Stromal cell of bone marrow (primary cell): ENCODE measurements around the gene KCNN3.

Experiments used
- DNase-seq: peaks from one replicate; pipeline ENCODE4 v3.0.0-alpha.2; 2012; ENCODE audit warnings: low read depth

KCNN3 gene

DNA sequence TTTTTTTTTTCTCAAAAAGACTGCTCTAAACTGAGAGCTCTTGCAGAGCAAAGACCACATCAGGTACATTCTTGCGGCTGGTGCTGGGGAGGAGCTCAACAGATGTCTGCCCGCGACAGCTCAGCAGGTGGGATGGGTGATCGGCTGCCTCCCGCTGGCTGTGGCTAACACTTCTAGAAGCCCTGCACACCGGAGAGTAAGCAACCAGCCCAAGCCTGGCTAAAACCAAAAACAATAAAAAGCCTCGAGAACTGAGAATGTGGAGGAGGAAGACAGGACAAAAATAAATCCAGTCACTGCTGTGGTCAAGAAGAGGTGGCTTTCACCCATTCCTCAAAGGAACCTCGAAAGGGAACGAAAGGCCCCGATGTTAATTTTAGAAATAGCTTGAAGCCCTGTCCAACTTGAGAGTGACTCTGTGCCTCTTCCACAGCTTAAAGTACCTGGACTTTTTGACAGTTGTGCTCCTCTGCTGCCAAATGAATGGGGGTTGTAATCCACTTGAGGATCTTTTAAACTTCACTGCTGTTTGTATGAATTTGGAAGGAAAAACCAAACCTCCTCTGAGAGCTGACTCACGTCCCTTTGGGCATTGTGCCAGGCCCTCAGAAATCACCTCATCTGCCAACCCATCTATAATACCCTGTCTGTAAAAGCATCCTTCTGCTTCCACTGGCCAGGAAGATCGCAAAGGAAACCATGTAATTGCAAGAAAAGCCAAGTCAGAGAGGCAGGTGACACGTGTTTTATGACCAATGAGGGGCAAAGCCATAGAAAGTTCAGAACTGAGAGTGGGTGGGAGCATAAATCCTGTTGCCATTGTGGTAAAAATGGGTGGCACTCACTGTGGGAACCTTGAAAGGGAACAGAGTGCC, 78.6 kb downstream of the KCNN3 start:
- peak; percentile 36 for DNase-seq

- no peak for DNase-seq
These were observed 81.2 kb downstream of the KCNN3 start for GRCh38 chr1:154788886-154789285.

GRCh38 chr1:154788110-154788870, 81.8 kb downstream of the KCNN3 start:
- DNase-seq: no peak

GRCh38 chr1:154786804-154787570, 83.1 kb downstream of the KCNN3 start:
- no peak for DNase-seq

GRCh38 chr1:154784924-154785531, 85.1 kb downstream of the KCNN3 start:
- no peak for DNase-seq

DNA sequence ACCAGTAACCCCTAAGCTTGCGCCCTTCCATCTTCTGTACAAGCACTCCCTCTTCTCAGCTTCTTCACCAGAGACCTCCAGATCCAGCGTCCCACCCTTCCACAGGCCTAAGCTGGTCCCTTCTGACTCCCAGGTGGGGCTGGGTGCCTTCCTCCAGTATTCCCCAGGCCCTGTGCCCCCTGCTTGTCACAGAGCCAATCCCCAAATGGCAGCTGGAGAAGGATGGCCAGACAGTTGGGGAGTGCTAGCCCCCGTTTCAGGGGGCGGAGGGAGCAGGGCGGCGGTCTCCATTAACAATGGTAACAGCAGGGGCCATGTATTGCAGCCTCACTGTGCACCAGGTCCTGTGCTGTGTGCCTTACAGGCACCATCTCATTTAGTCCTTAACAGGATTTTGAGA, 85.7 kb downstream of the KCNN3 start:
- DNase-seq: no peak

DNA sequence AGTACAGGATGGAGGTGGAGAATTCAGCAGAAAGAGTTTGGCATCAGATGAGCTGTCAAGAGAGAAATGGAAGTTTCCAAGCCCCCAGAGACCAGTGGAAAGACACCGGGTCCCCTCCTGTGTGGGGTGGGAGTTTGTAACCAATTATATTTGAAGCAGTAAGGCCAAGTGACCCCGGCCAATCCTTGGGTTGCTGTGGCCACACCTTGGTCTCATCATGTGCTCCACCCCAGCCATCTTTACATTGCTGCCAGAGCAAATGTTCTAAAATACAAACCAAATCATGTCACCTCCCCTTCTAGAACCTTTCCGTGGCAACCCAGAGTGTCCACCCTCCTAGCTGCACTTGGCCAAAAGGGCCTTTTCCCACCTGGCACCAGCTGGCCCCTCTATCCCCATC, 86.1 kb downstream of the KCNN3 start:
- no peak for DNase-seq

GRCh38 chr1:154780541-154780940, 89.5 kb downstream of the KCNN3 start:
- DNase-seq: no peak

GRCh38 chr1:154779551-154780189, 90.4 kb downstream of the KCNN3 start:
- DNase-seq: no peak

DNA sequence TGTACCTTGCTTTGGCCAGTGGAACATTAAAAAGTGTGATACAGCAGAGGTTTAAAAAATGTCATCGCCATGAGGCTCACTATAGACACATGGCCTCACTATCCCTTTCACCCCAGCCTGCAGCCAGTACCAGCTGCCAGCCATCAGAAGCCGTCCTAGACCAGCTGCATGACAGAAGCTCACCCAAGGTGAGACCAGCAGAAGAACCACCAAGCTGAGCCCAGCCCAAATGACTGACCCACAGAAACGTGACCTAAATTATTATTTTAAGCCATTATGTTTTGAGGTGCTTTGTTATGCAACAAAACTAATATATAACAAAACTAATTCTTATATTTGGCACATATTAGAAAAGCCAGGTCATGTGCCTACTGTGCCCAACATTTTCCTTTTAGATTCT, 91.1 kb downstream of the KCNN3 start:
- DNase-seq: no peak

- no peak for DNase-seq
These were observed 91.8 kb downstream of the KCNN3 start for GRCh38 chr1:154778275-154778674.

DNA sequence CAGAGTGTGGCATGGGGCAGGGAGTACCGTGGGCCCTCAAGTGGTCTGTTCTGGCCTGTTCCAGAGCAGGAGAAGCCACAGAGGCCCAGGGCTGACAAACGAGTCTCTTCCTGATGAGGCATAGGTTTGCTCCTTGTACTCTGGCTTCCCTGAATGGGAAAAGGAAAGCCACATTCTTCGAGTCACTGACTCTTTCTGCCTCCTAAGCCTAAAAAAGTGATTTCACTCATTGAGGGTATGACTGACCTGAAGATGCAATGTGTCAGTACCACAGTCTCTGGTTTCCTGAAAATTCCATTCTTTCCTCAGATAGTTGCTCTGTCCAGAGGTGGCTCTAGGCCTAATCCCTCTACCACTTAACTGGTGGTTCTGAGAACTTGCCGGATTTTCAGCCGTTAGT, 92.3 kb downstream of the KCNN3 start:
- DNase-seq: no peak

- DNase-seq: no peak
These were observed 92.9 kb downstream of the KCNN3 start for GRCh38 chr1:154777154-154777553.

DNA sequence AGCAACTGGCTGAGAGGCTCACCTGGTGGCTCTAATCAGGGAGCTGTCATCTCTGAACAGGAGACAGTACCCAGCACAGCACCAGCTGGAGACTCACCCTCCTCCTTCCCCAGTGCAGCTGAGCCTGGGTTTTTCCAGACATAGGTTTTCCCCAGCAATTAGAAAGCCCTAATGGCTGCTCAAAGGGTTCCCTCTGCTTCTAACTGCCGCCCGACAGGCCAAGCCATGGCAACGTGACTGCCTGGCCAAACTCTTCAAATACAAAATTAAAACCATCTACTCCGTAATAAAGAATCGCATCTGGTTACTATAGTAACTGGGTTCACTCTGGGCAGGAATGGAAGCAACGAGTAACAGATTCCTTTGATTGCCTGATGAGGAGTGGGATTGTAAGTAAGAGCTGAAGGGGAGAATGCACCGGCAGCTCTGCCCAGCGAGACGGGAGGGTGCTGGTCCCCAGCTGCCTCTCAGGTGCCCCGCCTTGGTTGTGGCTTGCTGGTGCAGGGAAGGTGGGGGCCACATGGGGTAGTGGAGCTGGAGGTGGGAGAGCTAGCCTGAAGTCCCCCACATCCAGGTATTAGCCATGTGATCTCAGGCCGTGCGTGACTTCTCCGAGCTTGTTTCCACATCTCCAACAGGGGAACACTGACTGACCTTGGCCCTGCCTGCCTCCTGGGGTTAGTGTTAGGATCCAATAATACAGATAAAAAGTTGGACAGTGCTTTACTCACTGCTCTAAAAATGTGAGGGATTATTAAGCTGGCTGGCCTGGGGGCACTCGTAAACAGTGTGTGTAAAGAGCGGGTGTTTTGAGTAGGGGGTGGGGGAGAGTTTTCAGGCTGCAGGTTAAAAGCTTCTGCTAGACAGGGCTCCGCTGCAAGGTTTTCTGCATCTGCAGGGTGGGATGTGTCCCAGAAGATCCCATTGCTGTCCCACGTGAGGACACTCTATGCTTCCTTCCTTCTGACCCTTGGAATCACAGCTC, 94.2 kb downstream of the KCNN3 start:
- DNase-seq: no peak

- no peak for DNase-seq
These were observed 95.8 kb downstream of the KCNN3 start for GRCh38 chr1:154774175-154774855.

- no peak for DNase-seq
These were observed 96.5 kb downstream of the KCNN3 start for GRCh38 chr1:154773551-154773950.

DNA sequence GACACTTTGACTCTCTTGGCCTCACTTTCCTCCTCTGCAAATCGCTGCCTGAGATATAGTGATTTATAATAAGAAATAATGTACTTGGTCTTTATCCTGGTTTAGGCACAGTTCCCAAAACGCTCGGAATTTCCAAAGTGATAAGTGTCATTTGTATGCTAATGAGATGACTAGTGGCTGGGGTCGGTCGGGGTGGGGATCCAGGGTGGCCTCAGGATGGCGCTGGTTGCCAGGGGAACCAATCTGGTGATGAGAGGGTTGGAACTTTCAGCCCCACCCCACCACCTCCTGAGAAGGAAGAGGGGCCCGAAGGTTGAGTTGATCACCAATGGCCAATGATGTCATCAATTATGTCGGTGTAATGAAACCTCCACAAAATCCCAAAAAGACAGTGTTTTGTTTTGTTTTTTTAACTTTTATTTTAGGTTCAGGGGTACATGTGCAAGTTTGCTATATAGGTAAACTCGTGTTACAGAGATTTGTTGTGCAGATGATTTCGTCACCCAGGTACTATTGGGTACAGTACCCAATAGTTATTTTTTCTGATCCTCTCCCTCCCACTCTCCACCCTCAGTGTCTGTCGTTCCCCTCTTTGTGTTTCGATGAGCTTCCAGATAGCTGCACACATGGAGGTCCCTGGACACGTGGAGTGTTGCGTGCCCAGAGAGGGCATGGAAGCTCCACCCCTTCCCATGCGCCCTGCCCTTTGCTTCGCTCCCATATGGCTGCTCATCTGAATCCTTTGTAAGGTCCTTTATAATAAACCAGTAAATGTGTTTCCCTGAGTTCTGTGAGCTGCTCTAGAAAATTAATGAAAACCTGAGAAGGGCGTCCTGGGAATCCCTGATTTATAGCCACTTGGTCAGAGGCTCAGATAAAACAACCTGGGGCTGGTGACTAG, 97.2 kb downstream of the KCNN3 start:
- DNase-seq: no peak

- DNase-seq: no peak
These were observed 98.0 kb downstream of the KCNN3 start for GRCh38 chr1:154772056-154772455.
